H9 (cell line): ENCODE data around the gene MARVELD1. TPM values are rescaled to one million over a fixed set of nuclear protein-coding genes. Genes with fewer than 3 reads are reported as not detected.

Experiments used
- DNase-seq: peaks from one replicate; pipeline ENCODE4 v3.0.0-alpha.2; 2017
- H2AFZ ChIP-seq: one replicate; pipeline ENCODE4 v1.6.1; 2013; ENCODE audit warnings: mild to moderate bottlenecking, low read length, control low read depth, moderate library complexity
- H2AK5ac ChIP-seq: 2 replicates; pipeline ENCODE4 v1.6.1; 2013; ENCODE audit warnings: low read length, control low read depth, mixed read lengths; ENCODE audit not compliant: insufficient read length
- H2BK120ac ChIP-seq: one replicate; pipeline ENCODE4 v1.6.1; 2013; ENCODE audit warnings: low read depth, mild to moderate bottlenecking, low read length, control low read depth, inconsistent platforms; ENCODE audit not compliant: poor library complexity, severe bottlenecking
- H2BK12ac ChIP-seq: 2 replicates; pipeline ENCODE4 v1.6.1; 2013; ENCODE audit warnings: low read length, control low read depth, mixed read lengths, low read depth; ENCODE audit not compliant: insufficient read length
- H2BK15ac ChIP-seq: 2 replicates; pipeline ENCODE4 v1.6.1; 2013; ENCODE audit warnings: low read depth, low read length, control low read depth
- H2BK20ac ChIP-seq: one replicate; pipeline ENCODE4 v1.6.1; 2013; ENCODE audit warnings: low read depth, mild to moderate bottlenecking, low read length, control low read depth, inconsistent platforms; ENCODE audit not compliant: poor library complexity, severe bottlenecking
- H2BK5ac ChIP-seq: 2 replicates; pipeline ENCODE4 v1.6.1; 2013; ENCODE audit warnings: low read length, control low read depth, mixed read lengths; ENCODE audit not compliant: insufficient read length
- H3K14ac ChIP-seq: 2 replicates; pipeline ENCODE4 v1.6.1; 2013; ENCODE audit warnings: low read length, control low read depth; ENCODE audit not compliant: insufficient read depth
- H3K18ac ChIP-seq: 2 replicates; pipeline ENCODE4 v1.6.1; 2013; ENCODE audit warnings: low read depth, mild to moderate bottlenecking, mixed read lengths, low read length, control low read depth; ENCODE audit not compliant: insufficient read length
- H3K23ac ChIP-seq: 2 replicates; pipeline ENCODE4 v1.6.1; 2013; ENCODE audit warnings: low read length, control low read depth, mixed read lengths, low read depth; ENCODE audit not compliant: insufficient read length
- H3K23me2 ChIP-seq: 2 replicates; pipeline ENCODE4 v1.6.1; 2013; ENCODE audit warnings: low read depth, mild to moderate bottlenecking, mixed read lengths, low read length, control low read depth; ENCODE audit not compliant: insufficient read length, poor library complexity, severe bottlenecking
- H3K27ac ChIP-seq: 2 replicates; pipeline ENCODE4 v1.5.1; 2013; ENCODE audit warnings: low read length, control low read depth, mixed read lengths, low read depth; ENCODE audit not compliant: insufficient read length
- H3K27me3 ChIP-seq: 2 replicates; pipeline ENCODE4 v1.6.1; 2013; ENCODE audit warnings: low read length, control low read depth, inconsistent platforms; ENCODE audit not compliant: insufficient read depth
- H3K4ac ChIP-seq: 2 replicates; pipeline ENCODE4 v1.6.1; 2013; ENCODE audit warnings: low read depth, mild to moderate bottlenecking, control low read depth, inconsistent platforms, low read length, moderate library complexity
- H3K4me1 ChIP-seq: 2 replicates; pipeline ENCODE4 v1.6.1; 2013; ENCODE audit warnings: low read length, control low read depth, inconsistent platforms; ENCODE audit not compliant: insufficient read depth
- H3K4me2 ChIP-seq: 2 replicates; pipeline ENCODE4 v1.6.1; 2013; ENCODE audit warnings: low read length, control low read depth, mixed read lengths; ENCODE audit not compliant: insufficient read length, insufficient read depth
- H3K56ac ChIP-seq: 2 replicates; pipeline ENCODE4 v1.6.1; 2013; ENCODE audit warnings: low read depth, mild to moderate bottlenecking, mixed read lengths, low read length, control low read depth; ENCODE audit not compliant: insufficient read length
- H3K79me1 ChIP-seq: 2 replicates; pipeline ENCODE4 v1.6.1; 2013; ENCODE audit warnings: low read depth, mild to moderate bottlenecking, moderate library complexity, low read length, control low read depth, inconsistent platforms; ENCODE audit not compliant: insufficient read depth, poor library complexity, severe bottlenecking
- H3K79me2 ChIP-seq: 2 replicates; pipeline ENCODE4 v1.6.1; 2013; ENCODE audit warnings: low read length, control low read depth, inconsistent platforms; ENCODE audit not compliant: insufficient read depth
- H3K9ac ChIP-seq: 2 replicates; pipeline ENCODE4 v1.6.1; 2013; ENCODE audit warnings: low read length, control low read depth, mixed read lengths; ENCODE audit not compliant: insufficient read length; ENCODE audit errors: extremely low read depth
- H3K9me3 ChIP-seq: one replicate; pipeline ENCODE4 v1.6.1; 2013; ENCODE audit warnings: low read depth, low read length, inconsistent platforms; ENCODE audit not compliant: control insufficient read depth
- H3T11ph ChIP-seq: one replicate; pipeline ENCODE4 v1.6.1; 2013; ENCODE audit warnings: mild to moderate bottlenecking, low read length, control low read depth, inconsistent platforms
- H4K20me1 ChIP-seq: one replicate; pipeline ENCODE4 v1.6.1; 2013; ENCODE audit not compliant: control insufficient read depth, insufficient read length, insufficient read depth
- H4K5ac ChIP-seq: 2 replicates; pipeline ENCODE4 v1.6.1; 2013; ENCODE audit warnings: low read depth, mild to moderate bottlenecking, mixed read lengths, low read length, control low read depth; ENCODE audit not compliant: insufficient read length
- H4K8ac ChIP-seq: replicated peaks from 2 replicates; pipeline ENCODE4 v1.6.1; 2013; ENCODE audit warnings: low read length, control low read depth, mixed read lengths, low read depth; ENCODE audit not compliant: insufficient read length
- H4K91ac ChIP-seq: 2 replicates; pipeline ENCODE4 v1.6.1; 2013; ENCODE audit warnings: low read depth, mild to moderate bottlenecking, moderate library complexity, mixed read lengths, low read length, control low read depth; ENCODE audit not compliant: insufficient read length
- H3K27ac Mint-ChIP-seq, 3 experiments: 2 replicates in 2 of 3; 3 replicates in 1 of 3; pipeline ENCODE4 v1.8.0; 2020 to 2021; ENCODE audit warnings: mixed read lengths in 3 of 3, mild to moderate bottlenecking in 1 of 3, moderate library complexity in 1 of 3
- H3K27me3 Mint-ChIP-seq: 2 replicates; pipeline ENCODE4 v1.8.0; 2021; ENCODE audit warnings: low read depth, mild to moderate bottlenecking, moderate library complexity, mixed read lengths
- H3K36me3 Mint-ChIP-seq, 3 experiments: 2 replicates in 2 of 3; 3 replicates in 1 of 3; pipeline ENCODE4 v1.8.0; 2020 to 2021; ENCODE audit warnings: low read depth in 3 of 3, mixed read lengths in 3 of 3; ENCODE audit not compliant: insufficient read depth in 1 of 3
- H3K4me1 Mint-ChIP-seq, 2 experiments: 2 replicates each; pipeline ENCODE4 v1.8.0; 2020; ENCODE audit warnings: mixed read lengths in 2 of 2
- H3K4me3 Mint-ChIP-seq, 2 experiments: 2 replicates in 1 of 2; 3 replicates in 1 of 2; pipeline ENCODE4 v1.8.0; 2020 to 2021; ENCODE audit warnings: mild to moderate bottlenecking in 2 of 2, mixed read lengths in 2 of 2, moderate library complexity in 1 of 2
- H3K9me3 Mint-ChIP-seq, 2 experiments: 2 replicates in 1 of 2; 3 replicates in 1 of 2; pipeline ENCODE4 v1.8.0; 2020; ENCODE audit warnings: mild to moderate bottlenecking in 2 of 2, mixed read lengths in 2 of 2, moderate library complexity in 1 of 2
- CTCF ChIP-seq: fragments of 200-600 bp; sonication (generic); conservative IDR thresholded peaks from 3 replicates; pipeline ENCODE4 v1.8.0; 2021; ENCODE audit warnings: antibody characterized with exemption, mild to moderate bottlenecking
- WGBS: extraction: QIAGEN DNeasy Blood & Tissue Kit; methylation state at CpG from one replicate; pipeline ENCODE4 v1.1.7; 2013; ENCODE audit warnings: missing lambda C conversion rate, low lambda C conversion rate, mixed read lengths; ENCODE audit not compliant: insufficient read length; ENCODE audit errors: extremely low coverage; 5-methylcytosine and 5-hydroxymethylcytosine counted together
- total RNA-seq: library from RNA; stranded (reverse); gene quantifications from 2 replicates; pipeline ENCODE4 v1.2.1, GENCODE V29; 2021

The MARVELD1 gene
- total RNA-seq, 1 experiment from 2014 or later = 26.7 TPM

- Histone ChIP-seq H3K9ac (no peak overlapping the region), H3T11ph (no peak overlapping the region), H2BK5ac (no peak overlapping the region), H3K79me2 (no peaks in the 10 kb centered on the region), H4K5ac (no peak overlapping the region), H3K79me1 (no peaks in the 10 kb centered on the region), H2AFZ (no peak overlapping the region), H4K20me1 (no peaks in the 10 kb centered on the region), H3K9me3 (no peaks in the 10 kb centered on the region), H2AK5ac (no peak overlapping the region), H4K91ac (no peak overlapping the region), H2BK15ac (no peak overlapping the region), H3K4me2 (no peak overlapping the region), H2BK120ac (no peak overlapping the region), H2BK12ac (no peak overlapping the region), H3K27ac (no peak overlapping the region), H3K27me3 (no peaks in the 10 kb centered on the region), H3K23me2 (peaks cover 21% of the 10 kb centered on the region), H3K56ac (no peak overlapping the region), H3K4ac (no peak overlapping the region), H3K14ac (no peak overlapping the region), H3K4me1 (peaks cover 4% of the 10 kb centered on the region; the same call in 1 of the 2 replicates), H3K18ac (no peak overlapping the region), H3K23ac (no peak overlapping the region), H2BK20ac (no peak overlapping the region), H4K8ac (no peak overlapping the region)
- H3K27me3 Mint-ChIP-seq = peaks cover 11% of the 10 kb centered on the region
- DNase-seq = no peak
- H3K27ac Mint-ChIP-seq = no peak overlapping the region
- H3K36me3 Mint-ChIP-seq = peaks cover 6 to 11% (median 9%) of the 10 kb centered on the region in 3 experiments; a peak in 6 of 7 replicates
- H3K4me3 Mint-ChIP-seq = peak overlapping the region; percentile 17 to 43; a peak in 3 of 5 replicates
- TF ChIP-seq CTCF = no peak
- no CpG with 5 or more reads among the region's 9 CpGs for WGBS
- peaks cover 33 to 38% of the 10 kb centered on the region in 2 experiments for H3K4me1 Mint-ChIP-seq
- H3K9me3 Mint-ChIP-seq = no peaks in the 10 kb centered on the region; a peak in 1 of 5 replicates
Observed at GRCh38 chr10:97711640-97712572, 1.6 kb upstream of the MARVELD1 start.
